Measurements from ENCODE around the gene EFCAB13. TPM values are rescaled to one million over a fixed set of nuclear protein-coding genes. Genes with fewer than 3 reads are reported as not detected.

EFCAB13 gene
- total RNA-seq, 2 donors from 2014 or later, result 8.1 to 16.7 TPM

DNA sequence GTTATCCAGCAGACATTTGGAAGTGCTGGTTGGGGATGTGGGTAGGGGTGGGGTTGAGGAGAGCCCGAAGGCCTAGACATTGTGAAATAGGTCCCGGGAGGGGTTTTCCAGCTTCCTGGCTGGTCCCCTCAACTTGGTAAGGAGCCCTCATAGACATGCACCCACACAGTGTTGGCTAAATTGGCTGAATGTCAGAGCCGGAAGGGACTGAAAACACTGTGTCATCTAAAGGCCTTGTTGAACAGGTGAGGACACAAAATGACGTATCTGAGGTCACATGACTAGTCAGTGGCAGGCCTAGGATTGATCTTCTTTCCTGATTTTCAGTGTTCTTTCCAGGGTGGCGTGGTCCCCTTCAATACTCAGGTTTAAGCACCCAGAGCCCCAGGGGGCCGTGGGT, 42.5 kb upstream of the EFCAB13 start:
- no peak for ATAC-seq (ENCODE audit: insufficient number of reproducible peaks, low FRiP score, low read depth)
- peak overlapping the region; percentile 96 to 97 for H3K27ac ChIP-seq

DNA sequence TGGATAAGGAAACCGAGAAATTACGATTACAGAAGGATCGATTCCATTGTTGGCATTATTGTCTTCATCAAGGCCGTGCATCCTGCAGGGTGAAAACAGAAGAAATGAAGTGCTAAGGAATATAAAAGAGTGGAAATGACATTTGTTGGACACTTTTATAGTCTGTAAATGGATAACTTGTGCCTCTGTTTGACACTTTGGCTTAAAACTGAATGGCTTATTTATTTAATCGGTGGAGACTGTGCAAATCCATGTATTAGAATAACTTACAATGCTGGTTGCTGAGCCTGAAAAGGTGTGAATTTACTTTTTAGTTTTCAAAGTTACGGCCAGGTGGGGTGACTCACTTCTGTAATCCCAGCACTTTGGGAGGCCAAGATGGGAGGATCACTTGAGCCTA, 38.8 kb upstream of the EFCAB13 start:
- ATAC-seq (ENCODE audit: insufficient number of reproducible peaks, low FRiP score, low read depth) (no peak), DNase-seq (ENCODE audit: low spot score) (no peak)
- Histone ChIP-seq H3K9me3 (no peaks in the 10 kb centered on the region), H3K4me3 (no peak overlapping the region), H3K27ac (no peak overlapping the region), H3K4me1 (ENCODE audit: control insufficient read depth in 1 of 2, low read depth in 2 of 2) (peaks cover 6 to 20% of the 10 kb centered on the region in 2 donors), H3K36me3 (peaks cover 18% of the 10 kb centered on the region), H3K27me3 (replicated peaks; ENCODE audit: insufficient read depth) (no peaks in the 10 kb centered on the region)
- TF ChIP-seq, protein P1, sequence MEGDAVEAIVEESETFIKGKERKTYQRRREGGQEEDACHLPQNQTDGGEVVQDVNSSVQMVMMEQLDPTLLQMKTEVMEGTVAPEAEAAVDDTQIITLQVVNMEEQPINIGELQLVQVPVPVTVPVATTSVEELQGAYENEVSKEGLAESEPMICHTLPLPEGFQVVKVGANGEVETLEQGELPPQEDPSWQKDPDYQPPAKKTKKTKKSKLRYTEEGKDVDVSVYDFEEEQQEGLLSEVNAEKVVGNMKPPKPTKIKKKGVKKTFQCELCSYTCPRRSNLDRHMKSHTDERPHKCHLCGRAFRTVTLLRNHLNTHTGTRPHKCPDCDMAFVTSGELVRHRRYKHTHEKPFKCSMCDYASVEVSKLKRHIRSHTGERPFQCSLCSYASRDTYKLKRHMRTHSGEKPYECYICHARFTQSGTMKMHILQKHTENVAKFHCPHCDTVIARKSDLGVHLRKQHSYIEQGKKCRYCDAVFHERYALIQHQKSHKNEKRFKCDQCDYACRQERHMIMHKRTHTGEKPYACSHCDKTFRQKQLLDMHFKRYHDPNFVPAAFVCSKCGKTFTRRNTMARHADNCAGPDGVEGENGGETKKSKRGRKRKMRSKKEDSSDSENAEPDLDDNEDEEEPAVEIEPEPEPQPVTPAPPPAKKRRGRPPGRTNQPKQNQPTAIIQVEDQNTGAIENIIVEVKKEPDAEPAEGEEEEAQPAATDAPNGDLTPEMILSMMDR (IDR thresholded peaks at IDR 0.05), result no peak

More for the DNA sequence above, 42.5 kb upstream of the EFCAB13 start:
- no peak overlapping the region for H3K4me3 ChIP-seq
- no peaks in the 10 kb centered on the region for H3K27me3 ChIP-seq (replicated peaks; ENCODE audit: insufficient read depth)
- peaks cover 37 to 57% of the 10 kb centered on the region in 2 donors for H3K4me1 ChIP-seq (ENCODE audit: control insufficient read depth in 1 of 2, low read depth in 2 of 2)
- no peaks in the 10 kb centered on the region for H3K9me3 ChIP-seq
- TF ChIP-seq, protein P1 (IDR thresholded peaks at IDR 0.05), result no peak
- DNase-seq (ENCODE audit: low spot score), result no peak
- peaks cover 9% of the 10 kb centered on the region for H3K36me3 ChIP-seq

DNA sequence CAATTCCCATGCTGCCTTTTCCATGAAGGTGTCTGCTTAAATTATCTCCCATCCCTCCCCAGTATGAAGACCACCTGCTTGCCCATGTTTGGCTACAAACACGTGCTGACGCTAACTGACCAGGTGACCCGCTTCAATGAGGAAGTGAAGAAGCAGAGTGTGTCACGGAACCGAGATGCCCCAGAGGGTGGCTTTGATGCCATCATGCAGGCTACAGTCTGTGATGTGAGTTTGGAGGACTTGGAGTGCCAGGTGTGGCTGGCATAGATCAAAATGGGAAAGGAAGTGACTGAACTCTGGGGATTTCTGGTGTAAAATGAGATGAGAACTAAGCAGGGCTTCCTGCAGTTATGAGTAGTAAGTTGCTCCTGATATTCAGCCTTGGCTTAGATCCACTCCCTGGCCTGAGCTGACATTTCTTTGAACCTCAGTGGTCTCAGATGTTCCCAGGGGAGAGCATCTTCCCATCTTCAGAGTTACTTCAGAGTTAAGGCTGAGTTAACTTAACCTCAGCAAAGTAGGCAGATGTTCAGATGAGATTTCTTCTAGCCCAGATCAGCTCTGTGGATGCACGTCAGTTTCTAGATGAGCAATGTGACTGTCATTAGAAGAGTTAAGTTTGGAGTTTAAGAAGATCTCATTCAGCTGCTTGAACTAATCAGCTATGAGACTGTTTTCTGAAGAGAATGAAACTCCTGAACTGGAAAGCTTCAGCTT, 37.4 kb upstream of the EFCAB13 start:
- ATAC-seq (ENCODE audit: insufficient number of reproducible peaks, low FRiP score, low read depth) (no peak), DNase-seq (ENCODE audit: low spot score) (no peak)
- Histone ChIP-seq H3K27me3 (replicated peaks; ENCODE audit: insufficient read depth) (no peaks in the 10 kb centered on the region), H3K36me3 (peaks cover 24% of the 10 kb centered on the region), H3K4me3 (no peak overlapping the region), H3K9me3 (no peaks in the 10 kb centered on the region), H3K27ac (peak overlapping the region in 1 of 2 donors; percentile 16), H3K4me1 (ENCODE audit: control insufficient read depth in 1 of 2, low read depth in 2 of 2) (peaks cover 0 to 7% of the 10 kb centered on the region in 2 donors)
- TF ChIP-seq, protein P1 (IDR thresholded peaks at IDR 0.05), result no peak

DNA sequence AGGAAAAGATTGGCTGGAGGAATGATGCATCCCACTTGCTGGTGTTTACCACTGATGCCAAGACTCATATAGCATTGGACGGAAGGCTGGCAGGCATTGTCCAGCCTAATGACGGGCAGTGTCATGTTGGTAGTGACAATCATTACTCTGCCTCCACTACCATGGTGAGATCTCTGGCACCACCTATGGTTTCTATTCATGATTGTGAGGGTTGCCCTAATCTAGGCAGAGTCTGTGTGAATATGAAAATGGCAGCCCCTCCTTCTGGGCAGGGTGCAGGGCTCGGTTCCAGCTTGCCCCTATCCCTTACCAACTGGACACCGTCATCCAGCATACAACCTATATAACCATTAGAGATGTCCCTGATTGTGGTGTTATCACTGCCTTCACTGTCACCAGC, 36.7 kb upstream of the EFCAB13 start:
- DNase-seq (ENCODE audit: low spot score) (no peak), ATAC-seq (ENCODE audit: insufficient number of reproducible peaks, low FRiP score, low read depth) (peak; percentile 44)
- no peaks in the 10 kb centered on the region for H3K4me1 ChIP-seq (ENCODE audit: control insufficient read depth in 1 of 2, low read depth in 2 of 2)
- no peak overlapping the region for H3K4me3 ChIP-seq
- H3K27me3 ChIP-seq (replicated peaks; ENCODE audit: insufficient read depth), result no peaks in the 10 kb centered on the region
- H3K9me3 ChIP-seq, result no peaks in the 10 kb centered on the region
- H3K36me3 ChIP-seq, result peaks cover 30% of the 10 kb centered on the region
- peak overlapping the region in 1 of 2 donors; percentile 16 for H3K27ac ChIP-seq
- TF ChIP-seq, protein P1 (IDR thresholded peaks at IDR 0.05), result no peak

DNA sequence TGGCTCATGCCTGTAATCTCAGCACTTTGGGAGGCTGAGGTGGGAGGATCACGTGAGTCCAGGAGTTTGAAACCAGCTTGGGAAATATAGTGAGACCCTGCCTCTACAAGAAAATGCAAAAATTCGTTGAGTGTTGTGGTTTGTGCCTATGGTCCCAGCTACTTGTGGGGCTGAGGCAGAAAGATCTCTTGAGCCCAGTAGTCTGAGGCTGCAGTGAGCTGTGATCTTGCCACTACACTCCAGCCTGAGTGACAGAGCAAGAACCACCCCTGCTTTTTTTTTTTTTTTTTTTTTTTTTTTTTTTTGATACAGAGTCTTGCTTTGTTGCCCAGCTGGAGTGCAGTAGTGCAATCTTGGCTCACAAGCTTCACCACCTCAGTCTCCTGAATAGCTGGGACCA, 36.1 kb upstream of the EFCAB13 start:
- ATAC-seq (ENCODE audit: insufficient number of reproducible peaks, low FRiP score, low read depth), result no peak
- H3K36me3 ChIP-seq, result peaks cover 35% of the 10 kb centered on the region

More for the DNA sequence above, 36.1 kb upstream of the EFCAB13 start:
- H3K9me3 ChIP-seq, result no peaks in the 10 kb centered on the region
- TF ChIP-seq, protein P1 (IDR thresholded peaks at IDR 0.05), result no peak
- no peaks in the 10 kb centered on the region for H3K27me3 ChIP-seq (replicated peaks; ENCODE audit: insufficient read depth)
- no peak overlapping the region for H3K4me3 ChIP-seq
- DNase-seq (ENCODE audit: low spot score), result no peak
- no peaks in the 10 kb centered on the region for H3K4me1 ChIP-seq (ENCODE audit: control insufficient read depth in 1 of 2, low read depth in 2 of 2)
- H3K27ac ChIP-seq, result peak overlapping the region in 1 of 2 donors; percentile 36
